Suppressor macrophage (primary cell): ENCODE data around the gene PDGFRA.
"Not testable (repeated sequence)": the region's sequence is repeated elsewhere in the genome, so short reads cannot be mapped to it uniquely, and the experiment has no call there.

Experiments used
- DNase-seq, 4 experiments: peaks; one replicate each; pipeline ENCODE4 v3.0.0-alpha.2; 2020 to 2022

PDGFRA gene

DNA sequence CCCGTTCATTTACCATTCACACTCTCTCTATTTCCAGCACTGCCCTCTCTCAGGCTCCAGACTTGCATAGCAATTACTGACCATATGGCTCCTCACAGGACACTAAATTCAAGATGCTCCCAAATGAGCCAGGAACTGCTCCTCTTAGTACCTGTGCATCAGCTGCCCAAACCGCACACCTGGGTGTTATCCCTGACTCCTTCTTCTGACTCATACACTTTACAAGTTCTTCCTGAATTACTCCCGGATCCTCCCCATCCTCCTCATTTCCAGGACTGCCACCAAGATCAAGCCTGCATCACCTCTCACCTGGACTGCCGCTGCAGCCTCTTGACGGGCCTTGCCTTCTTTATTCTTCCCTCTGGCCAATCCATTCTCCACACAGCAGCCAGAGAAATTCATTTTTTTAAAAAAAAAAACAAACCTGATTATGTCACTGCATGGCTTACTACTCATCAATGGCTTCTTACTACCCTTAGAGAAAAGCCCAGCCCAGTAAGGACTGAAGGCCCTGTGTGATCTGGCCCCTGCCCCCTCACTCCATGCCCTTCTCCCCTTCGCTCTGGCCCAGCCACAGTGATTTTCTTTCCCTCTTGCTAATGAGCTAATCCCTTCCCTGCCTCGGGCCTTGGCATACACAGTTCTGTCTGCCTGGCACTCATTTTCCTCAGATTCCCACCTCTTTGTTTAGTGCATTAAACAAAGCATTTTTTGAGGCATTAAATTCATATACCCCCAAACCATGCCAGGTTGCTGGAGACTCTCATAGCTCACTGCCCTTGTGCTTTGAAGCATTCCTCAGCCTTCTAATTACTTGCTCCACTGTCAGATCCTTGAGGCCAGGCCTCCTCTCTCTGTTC is 92.0 kb downstream of the PDGFRA start:
- no peak for DNase-seq

DNA sequence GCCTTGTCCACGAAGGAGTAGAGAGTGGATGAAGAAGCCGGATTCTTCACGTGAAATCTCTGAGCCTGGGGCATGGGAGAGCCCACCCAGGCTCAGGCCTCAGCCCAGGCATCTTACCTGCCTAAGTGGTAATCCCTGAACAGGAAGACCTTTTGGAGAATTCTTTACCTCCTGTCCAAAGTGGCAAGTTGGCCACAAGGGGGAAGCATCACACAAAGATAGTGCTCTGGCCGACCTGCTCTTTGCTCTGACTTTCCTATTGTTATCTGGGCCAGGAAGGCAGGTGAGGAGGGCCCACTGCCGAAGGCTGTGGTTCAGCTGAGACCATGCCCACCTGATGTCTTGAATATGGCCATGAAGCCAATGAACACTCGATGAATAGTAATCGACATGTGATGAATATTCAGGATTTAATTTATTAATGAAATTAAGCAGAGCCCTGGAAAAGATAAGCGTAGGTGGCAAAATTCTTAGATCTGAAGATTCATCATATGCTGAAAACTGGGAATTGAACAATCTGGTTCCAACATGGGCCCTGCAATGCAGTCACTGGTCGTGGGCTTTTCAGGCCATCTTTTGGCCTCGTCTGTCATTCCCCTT is 93.8 kb downstream of the PDGFRA start:
- peak; percentile 65 to 83 (median 74) for DNase-seq

- DNase-seq, result no peak
Measured at GRCh38 chr4:54330896-54331295, 101.8 kb downstream of the PDGFRA start.

DNA sequence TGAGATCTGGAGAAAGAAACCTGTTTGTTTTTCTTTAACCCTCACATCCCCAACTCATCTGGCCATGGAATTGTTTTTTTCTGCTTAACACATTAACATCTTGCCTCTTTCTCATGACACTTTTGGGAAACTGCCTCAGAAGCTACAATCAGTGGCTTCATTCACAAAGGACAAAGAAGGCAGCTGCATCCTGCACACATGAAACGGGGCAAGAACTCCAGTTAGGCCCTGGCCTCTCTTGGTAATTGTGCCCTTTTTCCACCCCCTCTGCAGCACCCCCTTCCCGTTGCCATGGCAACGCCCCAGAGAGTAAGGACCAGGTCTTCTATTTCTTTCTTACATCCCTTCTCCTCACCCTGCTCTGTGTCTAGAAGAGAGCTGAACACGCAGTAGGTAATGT is 103.4 kb downstream of the PDGFRA start:
- no peak for DNase-seq

DNA sequence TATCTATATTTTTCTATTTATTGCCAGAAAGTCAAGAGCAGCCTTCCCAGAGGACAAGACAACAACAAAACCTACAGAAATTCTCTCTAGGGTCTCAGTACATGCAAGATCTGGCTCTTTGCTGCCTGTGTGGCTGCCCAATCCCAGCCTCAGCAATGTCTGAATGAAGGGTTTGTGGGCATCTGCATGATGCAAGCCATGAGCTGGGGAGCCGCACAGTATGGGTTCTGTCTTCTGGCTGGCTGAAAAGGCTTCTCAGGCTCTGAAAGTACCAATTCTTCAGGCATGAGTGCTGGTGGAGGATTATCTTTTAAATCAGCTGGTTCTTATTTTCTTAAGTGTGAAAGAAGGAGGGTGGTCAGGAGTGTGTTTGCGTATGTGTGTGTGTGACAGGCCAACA is 104.6 kb downstream of the PDGFRA start:
- no peak for DNase-seq

DNA sequence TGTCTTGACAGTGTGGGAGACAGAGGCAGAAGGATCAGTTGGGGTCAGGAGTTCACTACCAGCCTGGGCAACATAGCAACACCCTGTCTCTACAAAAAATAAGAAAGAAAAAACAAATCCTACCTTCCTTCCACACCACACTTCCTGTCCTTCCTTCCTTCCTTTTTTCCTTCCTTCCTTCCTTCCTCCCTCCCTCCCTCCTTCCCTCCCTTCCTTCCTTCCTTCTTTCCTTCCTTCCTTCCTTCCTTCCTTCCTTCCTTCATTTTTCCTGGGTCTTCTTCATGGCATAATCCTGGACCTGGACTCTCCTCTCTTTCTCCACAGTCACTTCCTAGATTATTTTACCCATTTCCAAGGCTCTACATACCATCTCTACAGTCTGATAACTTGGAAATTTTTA is 105.7 kb downstream of the PDGFRA start:
- DNase-seq, result not testable (repeated sequence)

DNA sequence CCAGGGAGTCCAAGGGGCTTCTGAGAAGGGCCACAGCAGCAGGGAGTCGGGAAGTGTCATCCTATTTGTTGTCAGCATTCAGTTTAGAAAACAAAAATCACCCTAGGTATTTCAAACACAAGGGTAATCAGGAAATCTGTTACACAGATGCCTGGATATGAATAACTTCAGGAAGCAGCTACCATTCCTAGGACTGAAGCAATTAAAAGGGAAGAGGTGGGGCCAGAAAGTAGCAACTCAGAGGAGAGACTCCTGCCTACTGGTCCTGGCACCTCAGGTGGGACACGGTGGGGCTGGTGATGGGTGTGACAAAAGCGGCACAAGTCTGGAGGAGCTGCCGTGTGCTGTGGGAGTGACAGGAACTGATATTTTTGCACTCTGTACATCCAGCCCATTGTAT is 107.9 kb downstream of the PDGFRA start:
- no peak for DNase-seq

GRCh38 chr4:54342067-54342466 is 113.0 kb downstream of the PDGFRA start:
- DNase-seq, result not testable (repeated sequence)
